GM13977 (cell line): ENCODE results near the gene TCF12.

Source experiments
- DNase-seq: peaks from one replicate; pipeline ENCODE4 v3.0.0; 2012; ENCODE audit warnings: low spot score
- in situ Hi-C: fragments of 300-500 bp; cut with MboI; formaldehyde crosslinking; loops from one replicate; pipeline ENCODE4 v1.12.0; 2022; ENCODE audit warnings: low sequenced_read_pairs, low pct_unique_long_range_greater_than_20kb, mixed read lengths, inconsistent platforms; ENCODE audit not compliant: unreplicated experiment
- TF ChIP-seq, protein P1 (sequence below): IDR thresholded peaks from 2 replicates; pipeline ENCODE4 v1.5.1; 2012; ENCODE audit warnings: mild to moderate bottlenecking, control low read depth; ENCODE audit not compliant: insufficient read depth; ENCODE audit errors: extremely low read depth, missing control alignments

TCF12 gene

DNA sequence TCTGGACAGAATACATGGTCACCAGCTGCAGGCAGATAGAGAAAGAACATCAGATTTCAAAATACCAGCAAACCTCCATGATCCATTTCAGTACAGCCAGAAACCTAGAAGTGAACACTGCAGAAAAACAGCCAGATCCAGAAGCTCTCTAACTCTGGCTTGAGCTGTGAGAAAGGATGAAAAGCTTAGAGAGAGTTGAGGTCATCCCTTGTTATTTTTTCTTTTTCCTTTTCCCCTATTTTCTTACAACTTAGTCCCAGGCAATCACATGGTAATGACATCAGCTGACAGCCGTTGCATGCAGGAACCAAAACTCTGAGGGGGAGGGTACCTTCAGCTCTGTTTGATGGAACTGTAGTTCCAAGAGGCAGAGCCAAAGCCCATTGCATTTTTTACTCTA, 113.2 kb downstream of the TCF12 start:
- in situ Hi-C loops, result no loop called here
- TF ChIP-seq, protein P1, sequence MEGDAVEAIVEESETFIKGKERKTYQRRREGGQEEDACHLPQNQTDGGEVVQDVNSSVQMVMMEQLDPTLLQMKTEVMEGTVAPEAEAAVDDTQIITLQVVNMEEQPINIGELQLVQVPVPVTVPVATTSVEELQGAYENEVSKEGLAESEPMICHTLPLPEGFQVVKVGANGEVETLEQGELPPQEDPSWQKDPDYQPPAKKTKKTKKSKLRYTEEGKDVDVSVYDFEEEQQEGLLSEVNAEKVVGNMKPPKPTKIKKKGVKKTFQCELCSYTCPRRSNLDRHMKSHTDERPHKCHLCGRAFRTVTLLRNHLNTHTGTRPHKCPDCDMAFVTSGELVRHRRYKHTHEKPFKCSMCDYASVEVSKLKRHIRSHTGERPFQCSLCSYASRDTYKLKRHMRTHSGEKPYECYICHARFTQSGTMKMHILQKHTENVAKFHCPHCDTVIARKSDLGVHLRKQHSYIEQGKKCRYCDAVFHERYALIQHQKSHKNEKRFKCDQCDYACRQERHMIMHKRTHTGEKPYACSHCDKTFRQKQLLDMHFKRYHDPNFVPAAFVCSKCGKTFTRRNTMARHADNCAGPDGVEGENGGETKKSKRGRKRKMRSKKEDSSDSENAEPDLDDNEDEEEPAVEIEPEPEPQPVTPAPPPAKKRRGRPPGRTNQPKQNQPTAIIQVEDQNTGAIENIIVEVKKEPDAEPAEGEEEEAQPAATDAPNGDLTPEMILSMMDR, result no peak
- no peak for DNase-seq

DNA sequence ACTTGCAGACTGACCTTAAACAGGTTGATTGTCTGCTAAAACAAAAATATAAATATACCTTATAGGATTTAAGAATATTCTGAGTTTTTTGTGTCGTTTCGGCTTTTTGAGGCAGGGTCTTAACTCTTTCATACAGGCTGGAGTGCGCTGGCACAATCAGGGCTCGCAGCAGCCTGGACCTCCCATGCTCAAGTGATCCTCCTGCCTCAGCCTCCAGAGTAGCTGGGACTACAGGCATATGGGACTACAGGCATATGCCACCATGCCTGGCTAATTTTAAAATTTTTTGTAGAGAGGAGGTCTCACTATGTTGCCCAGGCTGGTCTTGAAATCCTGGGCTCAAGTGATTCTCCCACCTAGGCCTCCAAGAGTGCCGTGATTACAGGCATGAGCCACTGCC, 113.9 kb downstream of the TCF12 start:
- TF ChIP-seq, protein P1, result no peak
- in situ Hi-C loops, result no loop called here
- DNase-seq, result no peak

DNA sequence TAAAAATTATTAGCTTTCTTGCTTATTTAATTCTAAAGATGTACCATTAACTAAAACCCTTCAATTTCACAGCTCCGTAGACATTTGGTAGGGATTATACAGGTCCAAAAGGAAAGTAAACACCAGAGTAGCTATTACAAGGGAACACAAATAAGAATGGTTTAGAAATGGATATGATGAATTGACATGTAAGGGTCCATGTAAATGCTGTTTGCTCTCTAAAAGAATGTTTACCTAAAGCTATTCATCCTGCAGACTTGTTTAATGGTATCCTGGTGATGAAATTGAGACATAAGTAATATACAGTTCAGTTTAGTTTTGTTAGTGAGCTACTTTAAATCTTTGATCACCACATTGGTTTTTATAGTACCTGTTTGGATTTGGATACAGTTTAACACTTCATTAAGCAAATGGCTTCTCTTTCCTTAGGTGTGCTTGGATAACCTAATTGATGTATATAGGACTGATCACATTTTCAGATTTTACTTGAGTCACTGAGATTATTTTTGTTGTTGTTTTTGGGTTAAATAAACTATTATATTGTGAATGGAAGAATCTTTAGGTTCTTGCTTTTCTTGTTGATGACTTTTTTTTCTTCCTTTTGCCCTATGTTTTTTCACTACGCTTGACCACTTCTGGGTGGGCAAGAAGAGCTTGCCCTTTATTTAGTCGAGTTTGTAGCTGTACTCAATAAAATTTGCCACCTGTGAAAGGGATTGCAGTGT, 115.4 kb downstream of the TCF12 start:
- DNase-seq, result no peak
- in situ Hi-C loops, result no loop called here
- TF ChIP-seq, protein P1, result no peak

- in situ Hi-C loops, result no loop called here
- DNase-seq, result no peak
- TF ChIP-seq, protein P1, result no peak
Measured at GRCh38 chr15:57034613-57035012, 116.2 kb downstream of the TCF12 start.

DNA sequence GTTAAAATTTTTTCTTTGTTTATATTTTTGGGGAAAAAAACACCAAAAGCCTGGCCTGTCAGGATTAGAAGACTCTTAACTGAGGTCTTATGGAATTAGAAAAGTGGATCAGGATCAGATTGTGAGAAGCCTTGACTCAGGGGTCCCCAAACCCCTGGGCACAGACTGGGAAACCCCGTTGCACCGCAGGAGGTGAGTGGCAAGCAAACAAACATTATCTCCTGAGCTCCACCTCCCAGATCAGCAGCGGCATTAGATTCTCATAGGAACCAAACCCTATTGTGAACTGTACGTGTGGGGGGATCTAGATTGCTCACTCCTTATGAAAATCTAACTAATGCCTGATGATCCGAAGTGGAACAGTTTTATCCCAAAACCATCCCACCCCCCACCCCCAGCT, 117.2 kb downstream of the TCF12 start:
- no peak for DNase-seq
- TF ChIP-seq, protein P1, result no peak
- in situ Hi-C loops, result no loop called here

DNA sequence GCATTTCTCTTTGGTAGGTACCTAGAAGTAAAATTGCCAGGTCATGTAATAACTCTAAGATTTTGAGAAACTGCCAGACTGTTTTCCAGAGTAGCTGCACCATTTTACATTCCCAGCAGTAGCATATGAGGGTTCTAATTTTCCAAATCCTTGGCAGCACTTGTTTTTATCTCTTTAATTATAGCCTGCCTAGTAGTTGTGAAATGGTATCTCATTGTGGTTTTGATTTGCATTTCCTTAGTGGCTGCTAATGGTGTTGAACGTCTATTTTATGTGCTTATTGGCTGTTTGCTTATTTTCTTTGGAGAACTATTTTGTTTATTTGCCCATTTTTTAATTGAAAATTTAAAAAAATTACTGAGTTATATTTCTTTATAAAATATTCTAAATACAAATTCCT, 117.9 kb downstream of the TCF12 start:
- TF ChIP-seq, protein P1, result no peak
- DNase-seq, result no peak
- in situ Hi-C loops, result no loop called here
